IMR-90 (cell line): ENCODE results near the gene ABHD2. TPM values are rescaled to one million over a fixed set of nuclear protein-coding genes. Genes with fewer than 3 reads are reported as not detected.

ENCODE experiments used
- ATAC-seq: fragments of 200-7000 bp; cut with Tn5 transposase; 2 replicates; pipeline ENCODE4 v1.9.1; 2020; ENCODE audit warnings: low read depth, mild to moderate bottlenecking, moderate library complexity
- BruUV-seq: library from RNA; stranded (reverse); fragments of 400-500 nt; replicated peaks from 2 replicates; lab custom pipeline; 2021; lab: Mats Ljungman, UMichigan
- CTCF ChIA-PET: fragments of 300-600 bp; formaldehyde crosslinking; extraction: SDS; loops from one replicate; lab custom pipeline; 2021; ENCODE audit warnings: antibody characterized with exemption; lab: Yijun Ruan, JAX
- POLR2A ChIA-PET: fragments of 300-600 bp; sonication (Branson Sonifier 250); formaldehyde crosslinking; loops from one replicate; lab custom pipeline; 2022; ENCODE audit warnings: antibody characterized with exemption; ENCODE audit not compliant: unreplicated experiment; lab: Charles Lee
- DNase-seq: peaks from one replicate; pipeline ENCODE4 v3.0.0; 2013
- H2AFZ ChIP-seq: replicated peaks from 2 replicates; pipeline ENCODE3; 2013; ENCODE audit warnings: low read length, mild to moderate bottlenecking; ENCODE audit not compliant: poor library complexity
- H2AK5ac ChIP-seq: 2 replicates; pipeline ENCODE4 v1.6.1; 2013; ENCODE audit warnings: low read depth, low read length, inconsistent platforms
- H2AK9ac ChIP-seq: replicated peaks from 2 replicates; pipeline ENCODE3; 2013; ENCODE audit warnings: mild to moderate bottlenecking, low read depth, low read length, moderate library complexity; ENCODE audit not compliant: poor library complexity
- H2BK120ac ChIP-seq: 2 replicates; pipeline ENCODE4 v1.6.1; 2013; ENCODE audit warnings: low read depth, low read length, inconsistent platforms
- H2BK15ac ChIP-seq: 3 replicates; pipeline ENCODE4 v1.6.1; 2013; ENCODE audit warnings: low read depth, low read length, inconsistent platforms
- H2BK20ac ChIP-seq: 2 replicates; pipeline ENCODE4 v1.6.1; 2013; ENCODE audit warnings: low read depth, mild to moderate bottlenecking, inconsistent platforms, low read length, moderate library complexity
- H2BK5ac ChIP-seq: 2 replicates; pipeline ENCODE4 v1.6.1; 2013; ENCODE audit warnings: mild to moderate bottlenecking, low read depth, low read length, inconsistent platforms; ENCODE audit not compliant: poor library complexity, severe bottlenecking
- H3K14ac ChIP-seq: replicated peaks from 2 replicates; pipeline ENCODE4 v1.6.1; 2013; ENCODE audit warnings: low read depth, low read length, inconsistent platforms
- H3K18ac ChIP-seq: 2 replicates; pipeline ENCODE4 v1.6.1; 2013; ENCODE audit warnings: low read depth, low read length, control low read depth
- H3K23ac ChIP-seq: 2 replicates; pipeline ENCODE4 v1.6.1; 2013; ENCODE audit warnings: low read depth, low read length, inconsistent platforms
- H3K27ac ChIP-seq: 2 replicates; pipeline ENCODE4 v1.5.1; 2013; ENCODE audit warnings: mild to moderate bottlenecking, control low read depth, low read length; ENCODE audit not compliant: insufficient read depth
- H3K27me3 ChIP-seq: 2 replicates; pipeline ENCODE4 v1.6.1; 2013; ENCODE audit warnings: low read length; ENCODE audit not compliant: control insufficient read depth, insufficient read depth
- H3K36me3 ChIP-seq: 2 replicates; pipeline ENCODE4 v1.6.1; 2013; ENCODE audit warnings: low read length, mixed read lengths; ENCODE audit not compliant: control insufficient read depth, insufficient read depth
- H3K4ac ChIP-seq: 2 replicates; pipeline ENCODE4 v1.6.1; 2013; ENCODE audit warnings: low read depth, low read length, inconsistent platforms
- H3K4me1 ChIP-seq: 2 replicates; pipeline ENCODE4 v1.6.1; 2013; ENCODE audit warnings: low read length, mixed read lengths; ENCODE audit not compliant: control insufficient read depth, insufficient read depth
- H3K4me2 ChIP-seq: 2 replicates; pipeline ENCODE4 v1.6.1; 2013; ENCODE audit warnings: low read depth, mild to moderate bottlenecking, control low read depth, low read length, moderate library complexity
- H3K4me3 ChIP-seq: 2 replicates; pipeline ENCODE4 v1.5.1; 2013; ENCODE audit warnings: low read depth, mild to moderate bottlenecking, control low read depth, low read length, moderate library complexity; ENCODE audit not compliant: insufficient read depth
- H3K56ac ChIP-seq: 2 replicates; pipeline ENCODE4 v1.6.1; 2013; ENCODE audit warnings: low read length, inconsistent platforms; ENCODE audit not compliant: insufficient read depth; ENCODE audit errors: extremely low read depth
- H3K79me1 ChIP-seq, 2 experiments: 2 replicates each; pipeline ENCODE4 v1.6.1; 2013; ENCODE audit warnings: low read length in 2 of 2, inconsistent platforms in 1 of 2, low read depth in 1 of 2
- H3K9ac ChIP-seq: 2 replicates; pipeline ENCODE4 v1.6.1; 2013; ENCODE audit warnings: low read depth, low read length, control low read depth
- H3K9me1 ChIP-seq: 2 replicates; pipeline ENCODE4 v1.6.1; 2013; ENCODE audit warnings: low read length, inconsistent platforms; ENCODE audit not compliant: insufficient read depth
- H3K9me3 ChIP-seq: 2 replicates; pipeline ENCODE4 v1.6.1; 2013; ENCODE audit warnings: low read length; ENCODE audit not compliant: control insufficient read depth, insufficient read depth
- H4K20me1 ChIP-seq: 2 replicates; pipeline ENCODE4 v1.6.1; 2013; ENCODE audit warnings: low read length, inconsistent platforms; ENCODE audit not compliant: insufficient read depth
- H4K5ac ChIP-seq: 2 replicates; pipeline ENCODE4 v1.6.1; 2013; ENCODE audit warnings: mild to moderate bottlenecking, low read depth, low read length, control low read depth
- H4K8ac ChIP-seq, 2 experiments: 2 replicates each; pipeline ENCODE4 v1.6.1; 2013; ENCODE audit warnings: low read depth in 2 of 2, low read length in 2 of 2, control low read depth in 1 of 2, inconsistent platforms in 1 of 2
- H4K91ac ChIP-seq: 2 replicates; pipeline ENCODE4 v1.6.1; 2013; ENCODE audit warnings: low read depth, low read length, inconsistent platforms; ENCODE audit not compliant: insufficient read depth
- CEBPB ChIP-seq: IDR thresholded peaks from 2 replicates; pipeline ENCODE4 v1.6.1; 2012; ENCODE audit warnings: low read depth, low read length, improper control_type of control experiment
- CHD1 ChIP-seq: IDR thresholded peaks from 2 replicates; pipeline ENCODE4 v1.6.1; 2012; ENCODE audit warnings: low read depth, low read length, improper control_type of control experiment
- MAFK ChIP-seq: IDR thresholded peaks from 2 replicates; pipeline ENCODE4 v1.6.1; 2012; ENCODE audit warnings: low read depth, low read length, improper control_type of control experiment
- MAZ ChIP-seq: IDR thresholded peaks from 2 replicates; pipeline ENCODE4 v1.6.1; 2012; ENCODE audit warnings: low read depth, mild to moderate bottlenecking, low read length, improper control_type of control experiment, moderate library complexity, borderline replicate concordance
- NFE2L2 ChIP-seq: fragments of 150-350 bp; IDR thresholded peaks from 2 replicates; pipeline ENCODE4 v1.6.1; 2016; ENCODE audit warnings: low read depth, mild to moderate bottlenecking, low read length
- POLR2A ChIP-seq: IDR thresholded peaks from 2 replicates; pipeline ENCODE4 v1.6.1; 2012; ENCODE audit warnings: mild to moderate bottlenecking, low read depth, low read length
- RAD21 ChIP-seq: IDR thresholded peaks from 2 replicates; pipeline ENCODE4 v1.6.1; 2012; ENCODE audit warnings: low read length, improper control_type of control experiment
- RFX5 ChIP-seq: IDR thresholded peaks from 2 replicates; pipeline ENCODE4 v1.8.0; 2012; ENCODE audit warnings: low read depth, mild to moderate bottlenecking, low read length, moderate library complexity
- SMC3 ChIP-seq: fragments of 150-350 bp; IDR thresholded peaks from 2 replicates; pipeline ENCODE4 v1.6.1; 2016; ENCODE audit warnings: low read depth, mild to moderate bottlenecking, antibody characterized with exemption, low read length, moderate library complexity
- WGBS, 2 experiments: methylation state at CpG; one replicate each; pipeline versions ENCODE4 v1.1.5 to v1.1.7; 2013; ENCODE audit warnings: missing lambda C conversion rate in 2 of 2; ENCODE audit not compliant: insufficient read length in 1 of 2; ENCODE audit errors: extremely low coverage in 2 of 2; 5-methylcytosine and 5-hydroxymethylcytosine counted together
- dilution Hi-C: fragments of 300-500 bp; cut with HindIII; formaldehyde crosslinking; loops from one replicate; pipeline ENCODE4 v1.14.3; 2018; ENCODE audit warnings: low sequenced_read_pairs; ENCODE audit not compliant: unreplicated experiment
- in situ Hi-C: fragments of 300-500 bp; cut with MboI; formaldehyde crosslinking; loops from 3 replicates; pipeline ENCODE4 v1.14.3; 2019; ENCODE audit warnings: low sequenced_read_pairs, inconsistent platforms, mixed read lengths
- intact Hi-C: fragments of 100-400 bp; cut with micrococcal nuclease; formaldehyde crosslinking; loops from 2 replicates; pipeline ENCODE4 v1.10.0; 2022
- polyA plus RNA-seq, 3 experiments: library from polyadenylated mRNA; depleted of rRNA; stranded (reverse); fragments of >200 nt; gene quantifications; 2 replicates each; pipeline ENCODE4 v1.2.3, GENCODE V29; 2012; ENCODE audit warnings: low replicate concordance in 1 of 3
- total RNA-seq: library from RNA; depleted of rRNA; stranded (reverse); fragments of >200 nt; gene quantifications from 2 replicates; pipeline ENCODE4 v1.2.3, GENCODE V29; 2012
- TF ChIP-seq, protein P1 (sequence below): fragments of 150-350 bp; IDR thresholded peaks from 2 replicates; pipeline ENCODE4 v1.6.1; 2016; ENCODE audit warnings: low read depth, mild to moderate bottlenecking, low read length, moderate library complexity, borderline replicate concordance
- TF ChIP-seq, protein P2 (sequence below): conservative IDR thresholded peaks from 2 replicates; pipeline ENCODE4 v1.5.1; 2012; ENCODE audit warnings: mild to moderate bottlenecking, low read depth, low read length, improper control_type of control experiment
- TF ChIP-seq, protein P3 (sequence below): fragments of 150-350 bp; IDR thresholded peaks from 2 replicates; pipeline ENCODE4 v1.6.1; 2017; ENCODE audit warnings: mild to moderate bottlenecking, antibody characterized with exemption, low read length, low read depth

Gene ABHD2
- total and polyA plus RNA-seq, 2 of the 4 experiments (the other 2 are of a cell fraction) = 31.2 to 62.9 TPM

DNA sequence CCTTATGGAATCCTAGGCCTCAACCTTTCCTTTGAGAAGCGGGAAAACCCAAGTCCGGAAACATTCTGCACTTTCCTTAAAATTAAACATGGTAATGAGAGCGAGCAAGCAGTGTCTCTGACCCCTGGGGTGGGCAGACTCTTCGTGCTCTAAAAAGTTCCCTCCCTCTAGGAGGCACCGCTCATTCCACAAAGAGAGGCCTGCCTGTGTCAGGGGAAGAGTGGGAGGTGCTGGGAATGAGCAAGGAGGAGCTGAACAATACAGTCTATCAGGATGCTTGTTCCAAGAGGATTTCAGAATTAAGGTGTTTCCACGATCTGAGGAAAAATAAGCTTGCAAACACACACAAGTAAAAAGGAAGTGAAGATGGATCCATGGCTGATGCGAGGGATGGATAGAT, 139.2 kb downstream of the ABHD2 start:
- Histone ChIP-seq H4K91ac (no peak overlapping the region), H3K27ac (no peak overlapping the region), H4K20me1 (no peaks in the 10 kb centered on the region), H2AK5ac (no peak overlapping the region), H3K9me1 (no peaks in the 10 kb centered on the region; the same call in 1 of the 2 replicates), H4K5ac (no peak overlapping the region), H3K27me3 (no peaks in the 10 kb centered on the region), H2BK20ac (no peak overlapping the region), H2AFZ (no peak overlapping the region), H3K4me1 (peaks cover 6% of the 10 kb centered on the region; the same call in 1 of the 2 replicates), H2BK15ac (no peak overlapping the region), H2BK120ac (no peak overlapping the region), H3K9me3 (no peaks in the 10 kb centered on the region), H3K36me3 (no peaks in the 10 kb centered on the region), H3K23ac (no peak overlapping the region), H3K56ac (no peak overlapping the region), H3K4ac (no peak overlapping the region), H3K4me3 (no peak overlapping the region), H2BK5ac (no peak overlapping the region), H4K8ac (no peak overlapping the region), H3K4me2 (no peak overlapping the region), H3K14ac (no peak overlapping the region), H2AK9ac (no peak overlapping the region), H3K18ac (no peak overlapping the region), H3K79me1 (no peaks in the 10 kb centered on the region), H3K9ac (no peak overlapping the region)
- ChIA-PET CTCF (no interaction called here), POLR2A (no interaction called here)
- no peak for ATAC-seq
- no TSS peak for BruUV-seq
- 40 to 100% methylated on average over 1 of the region's 7 CpGs for WGBS, 2 experiments
- dilution Hi-C loops (no loop called here), intact Hi-C loops (no loop called here), in situ Hi-C loops (no loop called here)
- no peak for TF ChIP-seq MAFK
- TF ChIP-seq MAZ = no peak
- TF ChIP-seq, protein P1, sequence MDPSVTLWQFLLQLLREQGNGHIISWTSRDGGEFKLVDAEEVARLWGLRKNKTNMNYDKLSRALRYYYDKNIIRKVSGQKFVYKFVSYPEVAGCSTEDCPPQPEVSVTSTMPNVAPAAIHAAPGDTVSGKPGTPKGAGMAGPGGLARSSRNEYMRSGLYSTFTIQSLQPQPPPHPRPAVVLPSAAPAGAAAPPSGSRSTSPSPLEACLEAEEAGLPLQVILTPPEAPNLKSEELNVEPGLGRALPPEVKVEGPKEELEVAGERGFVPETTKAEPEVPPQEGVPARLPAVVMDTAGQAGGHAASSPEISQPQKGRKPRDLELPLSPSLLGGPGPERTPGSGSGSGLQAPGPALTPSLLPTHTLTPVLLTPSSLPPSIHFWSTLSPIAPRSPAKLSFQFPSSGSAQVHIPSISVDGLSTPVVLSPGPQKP = no peak
- TF ChIP-seq, protein P2, sequence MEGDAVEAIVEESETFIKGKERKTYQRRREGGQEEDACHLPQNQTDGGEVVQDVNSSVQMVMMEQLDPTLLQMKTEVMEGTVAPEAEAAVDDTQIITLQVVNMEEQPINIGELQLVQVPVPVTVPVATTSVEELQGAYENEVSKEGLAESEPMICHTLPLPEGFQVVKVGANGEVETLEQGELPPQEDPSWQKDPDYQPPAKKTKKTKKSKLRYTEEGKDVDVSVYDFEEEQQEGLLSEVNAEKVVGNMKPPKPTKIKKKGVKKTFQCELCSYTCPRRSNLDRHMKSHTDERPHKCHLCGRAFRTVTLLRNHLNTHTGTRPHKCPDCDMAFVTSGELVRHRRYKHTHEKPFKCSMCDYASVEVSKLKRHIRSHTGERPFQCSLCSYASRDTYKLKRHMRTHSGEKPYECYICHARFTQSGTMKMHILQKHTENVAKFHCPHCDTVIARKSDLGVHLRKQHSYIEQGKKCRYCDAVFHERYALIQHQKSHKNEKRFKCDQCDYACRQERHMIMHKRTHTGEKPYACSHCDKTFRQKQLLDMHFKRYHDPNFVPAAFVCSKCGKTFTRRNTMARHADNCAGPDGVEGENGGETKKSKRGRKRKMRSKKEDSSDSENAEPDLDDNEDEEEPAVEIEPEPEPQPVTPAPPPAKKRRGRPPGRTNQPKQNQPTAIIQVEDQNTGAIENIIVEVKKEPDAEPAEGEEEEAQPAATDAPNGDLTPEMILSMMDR = no peak
- no peak for TF ChIP-seq RFX5
- TF ChIP-seq CHD1 = no peak
- no peak for TF ChIP-seq RAD21
- no peak for TF ChIP-seq SMC3
- TF ChIP-seq POLR2A = no peak
- TF ChIP-seq, protein P3, sequence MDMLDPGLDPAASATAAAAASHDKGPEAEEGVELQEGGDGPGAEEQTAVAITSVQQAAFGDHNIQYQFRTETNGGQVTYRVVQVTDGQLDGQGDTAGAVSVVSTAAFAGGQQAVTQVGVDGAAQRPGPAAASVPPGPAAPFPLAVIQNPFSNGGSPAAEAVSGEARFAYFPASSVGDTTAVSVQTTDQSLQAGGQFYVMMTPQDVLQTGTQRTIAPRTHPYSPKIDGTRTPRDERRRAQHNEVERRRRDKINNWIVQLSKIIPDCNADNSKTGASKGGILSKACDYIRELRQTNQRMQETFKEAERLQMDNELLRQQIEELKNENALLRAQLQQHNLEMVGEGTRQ = no peak
- no peak for TF ChIP-seq NFE2L2
- TF ChIP-seq CEBPB = no peak
- DNase-seq = no peak
